ENCODE measurements around the gene CNOT6L. TPM values are rescaled to one million over a fixed set of nuclear protein-coding genes. Genes with fewer than 3 reads are reported as not detected.

The CNOT6L gene
- total and polyA plus RNA-seq, 2 of the 13 experiments (the other 11 are each of a cell fraction or from before 2014, with no cell fraction given): 7.9 to 13.5 TPM

DNA sequence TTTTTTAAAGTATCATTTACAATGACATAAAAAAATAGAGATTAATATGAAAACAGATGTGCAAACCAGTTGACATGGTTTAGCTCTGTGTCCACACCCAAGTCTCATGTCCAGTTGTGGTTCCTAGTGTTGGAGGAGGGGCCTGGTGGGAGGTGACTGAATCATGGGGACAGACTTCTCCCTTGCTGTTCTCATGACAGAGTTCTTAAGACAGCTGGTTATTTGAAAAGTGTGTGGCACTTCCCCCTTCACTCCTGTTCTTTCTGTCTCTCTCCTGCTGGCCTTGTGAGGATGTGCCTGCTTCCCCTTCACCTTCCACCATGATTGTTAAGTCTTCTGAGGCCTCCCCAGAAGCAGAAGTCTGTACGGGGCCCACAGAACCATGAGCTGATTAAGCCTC, 23.8 kb downstream of the CNOT6L start (continued):
- TF ChIP-seq, protein P1, sequence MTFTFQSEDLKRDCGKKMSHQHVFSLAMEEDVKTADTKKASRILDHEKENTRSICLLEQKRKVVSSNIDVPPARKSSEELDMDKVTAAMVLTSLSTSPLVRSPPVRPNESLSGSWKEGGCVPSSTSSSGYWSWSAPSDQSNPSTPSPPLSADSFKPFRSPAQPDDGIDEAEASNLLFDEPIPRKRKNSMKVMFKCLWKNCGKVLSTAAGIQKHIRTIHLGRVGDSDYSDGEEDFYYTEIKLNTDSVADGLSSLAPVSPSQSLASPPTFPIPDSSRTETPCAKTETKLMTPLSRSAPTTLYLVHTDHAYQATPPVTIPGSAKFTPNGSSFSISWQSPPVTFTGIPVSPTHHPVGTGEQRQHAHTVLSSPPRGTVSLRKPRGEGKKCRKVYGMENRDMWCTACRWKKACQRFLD (CRISPR knock-in tag; IDR thresholded peaks at IDR 0.05; ENCODE audit: borderline replicate concordance): no peak
- TF ChIP-seq NFE2L1 (CRISPR knock-in tag; IDR thresholded peaks at IDR 0.05; ENCODE audit: borderline replicate concordance): no peak

DNA sequence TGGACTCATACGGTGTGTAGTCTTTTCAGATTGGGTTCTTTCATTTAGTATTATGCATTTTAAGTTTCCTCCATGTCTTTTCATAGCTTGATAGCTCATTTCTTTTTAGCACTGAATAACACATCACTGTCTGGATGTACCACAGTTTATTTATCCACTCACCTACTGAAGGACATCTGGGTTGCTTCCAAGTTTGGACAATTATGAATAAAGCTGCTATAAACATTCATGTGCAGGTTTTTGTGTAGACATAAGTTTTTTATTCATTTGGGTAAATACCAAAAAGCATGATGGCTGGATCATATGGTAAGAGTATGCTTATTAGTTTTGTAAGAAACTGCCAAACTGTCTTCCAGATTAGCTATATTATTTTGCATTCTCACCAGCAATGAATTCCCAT, 29.0 kb downstream of the CNOT6L start:
- H3K9me3 ChIP-seq (ENCODE audit: low read length): no peaks in the 10 kb centered on the region
- peaks cover 28% of the 10 kb centered on the region for H3K4me1 ChIP-seq (ENCODE audit: insufficient read depth, low read length)
- TF ChIP-seq ADNP (CRISPR knock-in tag; IDR thresholded peaks at IDR 0.05): no peak
- no peak for TF ChIP-seq HNRNPH1 (optimal IDR thresholded peaks at IDR 0.05; ENCODE audit: low read depth, low read length)
- TF ChIP-seq BCL6 (CRISPR knock-in tag; IDR thresholded peaks at IDR 0.05): no peak
- TF ChIP-seq NR1H2 (CRISPR knock-in tag; IDR thresholded peaks at IDR 0.05; ENCODE audit: borderline replicate concordance, low read depth): no peak
- no peak for TF ChIP-seq ARNTL (CRISPR knock-in tag; IDR thresholded peaks at IDR 0.05)
- TF ChIP-seq, protein P2, sequence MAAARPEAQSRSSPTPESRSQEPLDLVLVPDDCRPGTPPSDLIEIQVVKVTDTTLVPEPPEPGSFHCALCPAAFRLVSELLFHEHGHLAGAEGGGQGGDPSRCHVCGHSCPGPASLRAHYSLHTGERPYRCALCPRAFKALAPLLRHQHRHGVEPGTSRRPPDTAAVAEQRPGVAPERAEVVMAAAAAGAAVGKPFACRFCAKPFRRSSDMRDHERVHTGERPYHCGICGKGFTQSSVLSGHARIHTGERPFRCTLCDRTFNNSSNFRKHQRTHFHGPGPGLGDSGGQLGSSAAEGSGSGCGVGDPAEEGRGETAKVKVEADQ (CRISPR knock-in tag; IDR thresholded peaks at IDR 0.05; ENCODE audit: borderline replicate concordance): no peak
- ATAC-seq: no peak
- FAIRE-seq: no peak
- no peak overlapping the region for H3K9ac ChIP-seq (ENCODE audit: insufficient read depth, low read depth, low read length)
- ChIA-PET CTCF (ENCODE audit: low intra/inter-chr PET ratio, low total read pairs) (no interaction called here), POLR2A (no interaction called here)
- intact Hi-C loops (cut with micrococcal nuclease; ENCODE audit: unreplicated experiment): no loop called here
- no peaks in the 10 kb centered on the region for H3K36me3 ChIP-seq (replicated peaks in 1 of 2; ENCODE audit: control insufficient read depth in 1 of 2, insufficient read depth in 2 of 2, low read length in 2 of 2)
- no peak overlapping the region for H3K27ac ChIP-seq (ENCODE audit: extremely low read length, insufficient read depth, low read length)
- DNase-seq (ENCODE audit: low spot score): no peak
- H3K27me3 ChIP-seq (ENCODE audit: control insufficient read depth in 1 of 2, insufficient read depth in 2 of 2, low read length in 2 of 2): no peaks in the 10 kb centered on the region
- peaks cover 54% of the 10 kb centered on the region for H3K79me2 ChIP-seq (ENCODE audit: insufficient read depth, low read length)
- no peak overlapping the region for H2AFZ ChIP-seq (ENCODE audit: low read length)
- peaks cover 13% of the 10 kb centered on the region for H4K20me1 ChIP-seq (ENCODE audit: insufficient read depth, low read length)
- no peak overlapping the region for H3K4me2 ChIP-seq (ENCODE audit: low read depth, low read length)
- H3K4me3 ChIP-seq (replicated peaks in 1 of 3; ENCODE audit: insufficient read depth in 1 of 3, low read depth in 2 of 3, low read length in 3 of 3): no peak overlapping the region
- BruUV-seq (replicated peaks): no TSS peak
- in situ Hi-C loops (cut with HindIII; ENCODE audit: extremely low pct_ligation_motif_present, low pct_unique_long_range_greater_than_20kb): no loop called here
- 94% methylated on average over 1 of the region's 1 CpG for WGBS (ENCODE audit: low lambda C conversion rate)
